Ascending aorta (tissue), 2 donors: ENCODE measurements around the gene CHN2. TPM values are rescaled to one million over a fixed set of nuclear protein-coding genes. Genes with fewer than 3 reads are reported as not detected.

Experiments
- DNase-seq, 2 donors: peaks; one replicate each; pipeline ENCODE4 v3.0.0-alpha.2; 2019; ENCODE audit warnings: low spot score in 2 of 2
- H3K27ac ChIP-seq, 2 donors: fragments of 200-600 bp; sonication (generic); one replicate each; pipeline ENCODE4 v1.5.1; 2016 to 2017; ENCODE audit warnings: mild to moderate bottlenecking in 1 of 2
- H3K27me3 ChIP-seq: fragments of 200-600 bp; sonication (generic); one replicate; pipeline ENCODE4 v1.5.1; 2017
- H3K36me3 ChIP-seq, 2 donors: fragments of 200-600 bp; sonication (generic); one replicate each; pipeline ENCODE4 v1.5.1; 2016
- H3K4me1 ChIP-seq, 2 donors: fragments of 200-600 bp; sonication (generic); one replicate each; pipeline ENCODE4 v1.5.1; 2016 to 2017; ENCODE audit warnings: mild to moderate bottlenecking in 1 of 2
- H3K4me3 ChIP-seq, 2 donors: fragments of 200-600 bp; sonication (generic); one replicate each; pipeline ENCODE4 v1.5.1; 2016 to 2017; ENCODE audit warnings: mild to moderate bottlenecking in 1 of 2
- H3K9me3 ChIP-seq, 2 donors: fragments of 200-600 bp; sonication (generic); one replicate each; pipeline ENCODE4 v1.5.1; 2016
- intact Hi-C: fragments of 100-400 bp; cut with DNase I; formaldehyde crosslinking; loops from one replicate; pipeline ENCODE4 v1.15.1; 2023
- total RNA-seq: library from RNA; depleted of rRNA; stranded (reverse); fragments of >200 nt; gene quantifications from one replicate; pipeline ENCODE4 v1.1.0, GENCODE V29; 2016
- TF ChIP-seq, protein P1 (sequence below), 3 experiments: fragments of 200-600 bp in 2 of 3; fragments of 450-650 bp in 1 of 3; sonication (generic) in 2 of 3; IDR thresholded peaks; one replicate each; pipeline ENCODE4 v1.5.1; 2016 to 2019; ENCODE audit warnings: antibody characterized with exemption in 3 of 3, mild to moderate bottlenecking in 1 of 3, moderate library complexity in 1 of 3

CHN2 gene
- total RNA-seq, 1 donor from 2014 or later: 8.7 TPM

DNA sequence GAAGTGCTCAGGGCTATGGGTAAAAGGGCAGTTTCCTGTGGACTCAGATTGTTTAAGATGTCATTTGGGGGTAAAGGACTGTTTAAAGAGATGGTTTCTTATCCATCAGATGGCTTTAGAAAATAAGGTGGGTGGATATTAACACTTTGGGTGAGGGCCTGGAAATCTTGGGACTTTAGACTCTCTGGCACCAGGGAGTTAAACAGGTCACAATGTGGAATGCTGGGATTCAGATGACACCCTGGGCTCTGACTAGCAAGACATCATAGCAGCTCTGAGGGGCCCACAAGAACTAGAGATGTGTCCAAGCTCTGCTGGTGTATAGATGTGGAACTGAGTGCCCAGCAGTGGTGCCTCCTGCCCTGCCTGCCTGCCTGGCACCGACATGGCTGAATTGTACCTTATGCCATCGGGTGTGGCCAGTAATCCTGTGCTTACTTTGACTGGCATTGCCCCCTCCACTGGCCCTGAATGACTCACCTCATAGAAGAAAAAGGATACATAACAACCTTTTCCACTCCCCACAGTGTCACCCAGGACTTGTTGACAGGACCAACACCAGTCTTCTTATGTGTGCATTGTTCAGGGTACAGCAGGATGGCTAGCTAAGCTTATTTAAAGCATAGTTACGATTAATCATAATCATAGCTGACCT lies 269.1 kb downstream of the CHN2 start:
- H3K9me3 ChIP-seq: no peaks in the 10 kb centered on the region
- no peak overlapping the region for H3K27ac ChIP-seq
- DNase-seq: no peak
- intact Hi-C loops: no loop called here
- H3K36me3 ChIP-seq: no peaks in the 10 kb centered on the region
- H3K4me1 ChIP-seq: no peaks in the 10 kb centered on the region
- H3K27me3 ChIP-seq: no peaks in the 10 kb centered on the region
- TF ChIP-seq, protein P1, sequence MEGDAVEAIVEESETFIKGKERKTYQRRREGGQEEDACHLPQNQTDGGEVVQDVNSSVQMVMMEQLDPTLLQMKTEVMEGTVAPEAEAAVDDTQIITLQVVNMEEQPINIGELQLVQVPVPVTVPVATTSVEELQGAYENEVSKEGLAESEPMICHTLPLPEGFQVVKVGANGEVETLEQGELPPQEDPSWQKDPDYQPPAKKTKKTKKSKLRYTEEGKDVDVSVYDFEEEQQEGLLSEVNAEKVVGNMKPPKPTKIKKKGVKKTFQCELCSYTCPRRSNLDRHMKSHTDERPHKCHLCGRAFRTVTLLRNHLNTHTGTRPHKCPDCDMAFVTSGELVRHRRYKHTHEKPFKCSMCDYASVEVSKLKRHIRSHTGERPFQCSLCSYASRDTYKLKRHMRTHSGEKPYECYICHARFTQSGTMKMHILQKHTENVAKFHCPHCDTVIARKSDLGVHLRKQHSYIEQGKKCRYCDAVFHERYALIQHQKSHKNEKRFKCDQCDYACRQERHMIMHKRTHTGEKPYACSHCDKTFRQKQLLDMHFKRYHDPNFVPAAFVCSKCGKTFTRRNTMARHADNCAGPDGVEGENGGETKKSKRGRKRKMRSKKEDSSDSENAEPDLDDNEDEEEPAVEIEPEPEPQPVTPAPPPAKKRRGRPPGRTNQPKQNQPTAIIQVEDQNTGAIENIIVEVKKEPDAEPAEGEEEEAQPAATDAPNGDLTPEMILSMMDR (IDR thresholded peaks at IDR 0.05): no peak
- no peak overlapping the region for H3K4me3 ChIP-seq

DNA sequence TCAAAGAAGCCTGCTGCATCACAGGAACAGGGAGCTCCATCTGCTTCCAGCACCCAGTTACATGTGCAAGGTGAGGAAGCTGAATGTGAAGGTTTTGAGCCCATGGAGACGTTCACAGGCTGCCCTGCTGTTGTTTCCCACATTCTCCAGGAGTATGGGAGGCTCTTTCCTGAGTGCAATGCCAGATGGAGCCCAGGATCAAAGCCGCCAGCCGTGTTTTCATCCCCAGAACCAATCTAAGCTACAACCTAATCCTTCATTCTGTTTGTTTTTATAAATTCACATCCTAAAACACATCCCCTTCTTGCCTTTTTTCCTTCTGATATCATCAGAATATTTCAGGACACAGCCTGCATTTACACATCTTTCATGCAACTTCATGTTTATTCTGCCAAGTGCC lies 270.2 kb downstream of the CHN2 start:
- Histone ChIP-seq H3K4me1 (no peaks in the 10 kb centered on the region), H3K27me3 (no peaks in the 10 kb centered on the region), H3K36me3 (no peaks in the 10 kb centered on the region), H3K4me3 (no peak overlapping the region), H3K27ac (no peak overlapping the region), H3K9me3 (no peaks in the 10 kb centered on the region)
- DNase-seq: no peak
- TF ChIP-seq, protein P1 (IDR thresholded peaks at IDR 0.05): no peak
- intact Hi-C loops: no loop called here

DNA sequence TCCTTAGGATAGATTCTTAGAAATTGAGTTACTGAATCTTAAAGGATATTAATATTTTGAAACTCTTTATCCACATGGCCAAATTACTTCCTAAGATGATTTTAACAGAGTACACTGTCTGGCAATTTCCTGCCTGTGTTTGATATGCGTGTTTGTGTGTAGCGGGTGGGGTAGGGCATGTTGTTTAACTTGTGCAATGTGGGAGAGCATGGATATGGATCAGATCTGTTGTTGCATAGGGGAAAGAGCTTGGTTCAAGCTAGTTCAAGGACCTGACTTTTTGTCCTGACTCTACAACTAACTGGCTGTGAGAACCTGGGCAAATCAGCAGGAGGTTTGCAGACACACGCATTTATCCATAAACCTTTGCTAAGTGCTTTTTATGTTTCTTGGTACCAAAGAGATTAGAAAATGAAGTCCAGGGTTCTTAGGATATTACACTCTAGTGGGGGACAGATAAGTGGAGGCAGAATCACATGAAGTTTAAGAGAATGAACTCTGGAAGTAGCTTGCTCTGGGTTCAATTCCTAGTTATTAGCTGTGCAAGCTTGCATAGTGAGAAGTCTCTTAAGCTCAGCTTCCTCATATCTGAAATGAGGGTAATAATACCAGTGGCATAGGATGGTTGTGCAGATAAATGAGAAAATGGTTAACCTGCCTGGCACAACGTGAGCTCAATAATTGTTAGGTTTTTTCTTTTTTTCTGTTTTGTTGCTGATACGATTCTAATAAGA lies 272.8 kb downstream of the CHN2 start:
- Histone ChIP-seq H3K4me3 (no peak overlapping the region), H3K27me3 (no peaks in the 10 kb centered on the region), H3K36me3 (no peaks in the 10 kb centered on the region), H3K4me1 (no peaks in the 10 kb centered on the region), H3K9me3 (no peaks in the 10 kb centered on the region), H3K27ac (no peak overlapping the region)
- intact Hi-C loops: no loop called here
- DNase-seq: no peak
- TF ChIP-seq, protein P1 (IDR thresholded peaks at IDR 0.05): no peak

DNA sequence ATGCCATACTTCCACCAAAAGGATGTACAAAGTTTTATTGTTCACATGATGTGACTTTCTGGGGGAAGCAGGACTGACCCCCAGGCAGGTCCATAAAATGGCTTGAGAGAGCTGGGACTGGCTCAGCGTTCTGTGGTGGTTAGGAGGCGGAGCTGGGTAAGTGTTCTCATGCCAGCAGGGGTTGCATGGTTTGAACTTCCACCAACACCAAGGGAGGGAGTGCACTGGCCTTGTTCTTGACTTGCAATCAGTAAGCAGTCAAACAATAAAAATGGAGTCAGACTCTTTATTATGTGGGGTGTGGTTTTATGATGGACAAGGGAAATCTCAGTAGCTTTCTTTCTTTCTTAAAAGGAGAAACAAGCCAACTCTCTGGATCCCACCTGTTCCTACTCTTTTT lies 273.6 kb downstream of the CHN2 start:
- H3K27me3 ChIP-seq: no peaks in the 10 kb centered on the region
- TF ChIP-seq, protein P1 (IDR thresholded peaks at IDR 0.05): no peak
- no peaks in the 10 kb centered on the region for H3K36me3 ChIP-seq
- H3K4me3 ChIP-seq: no peak overlapping the region
- intact Hi-C loops: no loop called here
- no peak for DNase-seq
- H3K27ac ChIP-seq: no peak overlapping the region
- no peaks in the 10 kb centered on the region for H3K4me1 ChIP-seq
- H3K9me3 ChIP-seq: no peaks in the 10 kb centered on the region

DNA sequence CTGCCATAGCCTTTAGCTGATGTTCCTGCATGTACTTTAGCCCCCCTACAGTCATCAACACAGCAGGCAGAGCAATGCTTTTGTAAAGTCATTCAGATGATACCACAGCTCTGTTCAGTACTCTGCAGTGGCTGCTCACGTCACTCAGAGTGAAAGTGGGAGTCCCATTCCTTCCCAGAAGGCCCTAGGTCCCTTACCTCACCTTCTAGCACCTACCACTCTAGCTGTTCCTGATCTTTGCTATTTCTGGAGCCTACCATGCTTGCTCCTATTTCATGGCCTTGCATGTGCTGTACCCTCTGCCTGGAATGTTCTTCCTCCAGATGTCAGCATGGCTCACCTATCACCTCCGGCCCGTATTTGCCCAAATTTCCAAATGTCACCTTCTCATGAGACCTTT lies 274.7 kb downstream of the CHN2 start:
- no peak for DNase-seq

More for the DNA sequence above, 274.7 kb downstream of the CHN2 start:
- Histone ChIP-seq H3K27me3 (no peaks in the 10 kb centered on the region), H3K27ac (no peak overlapping the region), H3K4me3 (no peak overlapping the region), H3K36me3 (no peaks in the 10 kb centered on the region), H3K4me1 (no peaks in the 10 kb centered on the region), H3K9me3 (no peaks in the 10 kb centered on the region)
- TF ChIP-seq, protein P1 (IDR thresholded peaks at IDR 0.05): no peak
- intact Hi-C loops: no loop called here
